ENCODE data around the gene LMAN2.
A peak's percentile ranks its signal among the peaks of the same experiment; 100 is the strongest.
"Not testable (repeated sequence)": the region's sequence is repeated elsewhere in the genome, so short reads cannot be mapped to it uniquely, and the experiment has no call there.

The LMAN2 gene

GRCh38 chr5:177364159-177364962 lies 12.9 kb upstream of the LMAN2 start:
- DNase-seq = peak in 3 of 4 experiments; percentile 54 to 66 (median 65)

GRCh38 chr5:177363565-177363964 lies 12.1 kb upstream of the LMAN2 start:
- DNase-seq = no peak

- peak in 3 of 4 experiments; percentile 38 to 77 (median 71) for DNase-seq
Observed at GRCh38 chr5:177362610-177363507, 11.4 kb upstream of the LMAN2 start.

GRCh38 chr5:177362292-177362609 lies 10.8 kb upstream of the LMAN2 start:
- no peak for DNase-seq

GRCh38 chr5:177361418-177362291 lies 10.2 kb upstream of the LMAN2 start:
- DNase-seq = peak; percentile 63 to 77 (median 74)

GRCh38 chr5:177360740-177361139 lies 9.3 kb upstream of the LMAN2 start:
- not testable (repeated sequence) for DNase-seq

DNA sequence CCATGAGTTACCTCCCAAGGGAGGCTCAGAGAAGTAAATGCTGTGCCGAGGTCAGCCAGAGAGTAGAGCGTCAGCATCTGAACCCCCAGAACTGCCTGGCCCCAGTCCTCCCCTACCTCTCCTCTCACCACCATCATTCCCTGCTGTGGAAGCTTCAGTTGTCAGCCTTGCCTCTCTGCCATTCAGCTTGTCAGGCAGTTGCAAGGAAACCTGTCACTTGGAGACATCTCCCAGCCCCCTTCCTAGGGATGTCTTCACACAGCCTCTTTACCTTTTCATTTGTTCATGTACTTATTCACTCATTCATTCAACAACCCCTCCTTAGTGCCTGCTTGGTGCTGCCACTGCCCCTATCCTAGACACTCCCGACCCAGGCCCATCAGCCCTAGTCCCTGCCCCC lies 8.4 kb upstream of the LMAN2 start:
- no peak for DNase-seq

GRCh38 chr5:177359451-177359851 lies 8.0 kb upstream of the LMAN2 start:
- DNase-seq = no peak

DNA sequence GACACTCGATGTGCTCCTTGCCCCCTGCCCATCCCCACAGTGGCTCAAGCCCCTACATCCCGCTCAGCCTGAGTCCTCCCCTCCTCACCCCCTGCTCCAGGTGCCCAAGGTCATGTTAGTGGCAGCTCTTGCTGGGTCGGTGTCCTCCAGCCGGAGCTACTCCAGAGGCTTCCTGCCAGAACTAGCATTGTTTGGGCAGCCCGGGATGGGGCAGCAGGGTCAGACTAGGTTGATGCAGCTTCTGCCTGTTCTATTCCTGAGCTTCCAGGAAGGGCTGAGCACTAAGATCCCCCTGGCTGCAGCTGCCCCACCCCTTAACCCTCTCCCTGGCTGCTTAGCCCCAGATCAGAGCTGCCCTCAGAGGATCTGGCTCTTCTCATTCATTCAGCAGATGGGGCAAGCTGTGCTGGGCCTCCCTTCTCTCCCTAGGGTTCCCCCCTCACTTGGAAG lies 6.9 kb upstream of the LMAN2 start:
- DNase-seq = peak in 1 of 4 experiments; percentile 29

GRCh38 chr5:177357459-177358351 lies 6.2 kb upstream of the LMAN2 start, which contains the start of gene RGS14:
TSS of gene RGS14 (plus strand) at chr5:177357924. CDS start at chr5:177358025, 101 bp downstream.
- peak; percentile 77 to 93 (median 88) for DNase-seq

DNA sequence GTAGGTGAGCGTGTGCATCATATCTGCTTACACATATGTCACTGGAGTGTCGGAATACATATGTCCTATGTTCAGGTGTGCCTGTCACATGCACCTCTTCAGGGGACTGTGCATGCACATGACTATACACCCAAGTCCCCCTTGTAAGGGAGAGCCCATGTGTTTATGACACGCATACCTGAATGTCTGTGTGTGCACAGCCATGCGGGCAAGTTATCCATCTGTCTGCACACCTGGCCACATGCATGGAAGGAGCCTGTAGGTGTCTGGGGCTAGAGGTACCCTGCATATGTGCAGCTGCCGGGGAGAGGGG lies 5.6 kb upstream of the LMAN2 start:
- DNase-seq = no peak

DNA sequence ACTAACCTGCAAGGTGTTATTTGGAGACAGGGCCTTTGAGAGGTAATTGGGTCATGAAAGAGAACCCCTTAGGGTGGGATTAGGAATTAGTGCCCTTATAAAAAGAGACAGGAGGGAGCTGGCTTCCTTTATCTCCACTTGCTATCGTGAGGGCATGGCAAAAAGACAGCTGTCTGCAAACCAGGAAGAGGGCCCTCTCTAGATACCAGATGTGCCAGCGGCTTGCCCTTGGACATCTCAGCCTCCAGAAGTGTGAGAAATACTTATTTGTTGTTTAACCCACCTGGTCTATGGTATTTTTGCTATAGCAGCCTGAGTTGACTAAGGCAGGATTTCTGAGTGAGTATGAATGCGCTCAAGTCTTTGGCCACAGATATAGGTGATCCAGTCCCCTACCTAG lies 5.3 kb upstream of the LMAN2 start:
- DNase-seq = peak in 1 of 4 experiments; percentile 36

- peak in 3 of 4 experiments; percentile 42 to 57 (median 56) for DNase-seq
Observed at GRCh38 chr5:177355868-177356168, 4.3 kb upstream of the LMAN2 start.

GRCh38 chr5:177355162-177355867 lies 3.8 kb upstream of the LMAN2 start:
- no peak for DNase-seq

- peak; percentile 69 to 80 (median 78) for DNase-seq
Observed at GRCh38 chr5:177354711-177355110, 3.2 kb upstream of the LMAN2 start.

DNA sequence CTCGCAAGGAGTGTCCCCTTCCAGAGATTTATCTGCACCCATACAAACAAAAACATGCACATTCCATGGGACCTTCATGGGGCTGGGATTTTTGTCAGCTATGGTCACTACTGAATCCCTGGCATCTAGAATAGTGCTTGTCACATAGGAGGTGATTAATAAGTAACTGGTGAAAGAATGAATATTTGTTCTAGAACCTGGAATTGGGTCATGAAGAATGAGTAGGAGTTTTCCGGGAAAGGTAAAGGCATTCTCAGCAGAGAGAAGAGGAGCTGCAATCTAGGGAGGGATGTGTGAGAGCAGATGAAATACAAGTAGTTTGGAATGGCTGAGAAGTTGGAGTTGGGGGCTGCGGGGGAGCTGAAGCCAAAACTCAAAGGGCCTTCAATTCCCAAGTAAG lies 2.8 kb upstream of the LMAN2 start:
- no peak for DNase-seq

DNA sequence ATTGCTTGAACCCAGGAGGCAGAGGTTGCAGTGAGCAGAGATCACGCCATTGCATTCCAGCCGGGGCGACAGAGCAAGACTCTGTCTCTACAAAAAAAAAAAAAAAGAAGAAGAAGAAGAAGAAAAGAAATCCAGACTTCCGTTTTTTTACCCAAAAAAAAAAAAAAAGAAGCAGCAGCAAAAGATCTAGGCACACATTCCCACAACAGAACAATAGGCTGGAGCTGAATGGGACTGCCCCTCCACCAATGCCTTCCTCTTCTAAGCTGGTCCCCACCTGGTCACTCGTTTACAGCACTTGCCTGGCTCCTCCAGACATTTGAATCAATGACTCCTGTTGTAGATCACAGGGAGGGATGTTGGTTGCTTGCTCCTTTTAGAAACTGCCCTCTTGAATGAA lies 1.6 kb upstream of the LMAN2 start:
- peak; percentile 35 to 77 (median 65) for DNase-seq

- no peak for DNase-seq
Observed at GRCh38 chr5:177350776-177351391, 584 bp downstream of the LMAN2 start.

GRCh38 chr5:177349762-177350161 lies 1.7 kb downstream of the LMAN2 start:
- peak in 1 of 4 experiments; percentile 34 for DNase-seq

GRCh38 chr5:177349362-177349647 lies 2.2 kb downstream of the LMAN2 start:
- DNase-seq = no peak

- DNase-seq = no peak
Observed at GRCh38 chr5:177347699-177348098, 3.8 kb downstream of the LMAN2 start.

Measured in suppressor macrophage (primary cell).